NOMO-1 treated with dmso at 0.1 percent for 144 hours (cell line): Measurements from ENCODE around the gene TMEM140.
"Not testable (repeated sequence)": the region's sequence is repeated elsewhere in the genome, so short reads cannot be mapped to it uniquely, and the experiment has no call there.

Source experiments
- DNase-seq: peaks from one replicate; lab custom pipeline; 2025; ENCODE audit not compliant: unreplicated experiment; lab: John Stamatoyannopoulos, UW

Gene TMEM140

GRCh38 chr7:135158141-135158655 lies 10.3 kb downstream of the TMEM140 start:
- DNase-seq = no peak

DNA sequence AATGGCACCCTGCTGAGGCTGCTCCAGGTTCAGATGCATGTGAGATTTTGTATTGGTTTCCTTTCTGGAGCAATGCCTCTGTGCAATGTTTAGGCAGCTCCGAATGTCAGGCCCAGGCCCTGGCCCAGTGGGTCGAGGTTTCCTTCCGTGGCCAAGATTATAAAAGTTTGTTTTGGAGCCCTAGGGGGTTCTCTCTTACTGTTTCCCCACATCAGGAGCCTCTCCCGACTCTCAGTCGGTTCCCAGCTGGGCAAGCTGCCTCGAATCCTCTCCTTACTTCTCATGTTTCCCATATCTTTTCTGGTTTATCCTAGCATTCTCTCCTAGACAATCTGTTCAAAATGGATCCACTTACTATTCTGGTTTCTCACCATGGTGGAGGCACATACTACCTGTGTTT lies 11.0 kb downstream of the TMEM140 start:
- DNase-seq = no peak

DNA sequence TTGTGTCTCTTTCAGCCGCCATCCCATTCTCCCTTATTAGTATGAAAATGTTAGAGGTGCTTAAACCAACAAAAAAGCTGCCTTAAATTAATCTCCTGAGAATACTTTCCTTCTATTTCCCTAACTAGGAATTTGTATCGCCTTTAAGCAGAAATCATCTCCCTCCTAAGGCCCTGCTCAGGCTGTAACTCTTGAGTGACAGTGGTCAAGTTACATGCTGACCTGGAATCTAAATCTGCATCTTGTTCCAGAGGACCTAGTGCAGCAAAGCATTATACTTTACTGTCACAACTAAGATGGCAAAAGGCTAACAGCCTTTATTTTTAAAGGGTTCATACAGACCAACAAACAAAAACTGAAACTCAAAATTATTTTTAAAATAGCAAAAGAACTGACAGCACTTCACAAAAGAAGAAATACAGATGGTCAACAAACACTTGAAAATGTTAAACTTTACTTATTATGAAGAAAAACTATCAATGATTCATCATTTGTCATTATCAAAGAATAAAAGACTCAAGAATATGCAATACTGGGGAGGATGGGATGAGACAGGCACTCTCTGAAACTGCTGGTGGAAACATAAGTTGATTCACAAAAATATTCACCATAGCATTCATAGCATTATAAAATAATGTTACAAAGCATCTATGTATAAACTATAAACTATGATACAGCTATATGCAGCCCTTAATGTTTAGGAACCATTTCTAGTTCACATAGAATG lies 11.7 kb downstream of the TMEM140 start:
- DNase-seq = no peak

DNA sequence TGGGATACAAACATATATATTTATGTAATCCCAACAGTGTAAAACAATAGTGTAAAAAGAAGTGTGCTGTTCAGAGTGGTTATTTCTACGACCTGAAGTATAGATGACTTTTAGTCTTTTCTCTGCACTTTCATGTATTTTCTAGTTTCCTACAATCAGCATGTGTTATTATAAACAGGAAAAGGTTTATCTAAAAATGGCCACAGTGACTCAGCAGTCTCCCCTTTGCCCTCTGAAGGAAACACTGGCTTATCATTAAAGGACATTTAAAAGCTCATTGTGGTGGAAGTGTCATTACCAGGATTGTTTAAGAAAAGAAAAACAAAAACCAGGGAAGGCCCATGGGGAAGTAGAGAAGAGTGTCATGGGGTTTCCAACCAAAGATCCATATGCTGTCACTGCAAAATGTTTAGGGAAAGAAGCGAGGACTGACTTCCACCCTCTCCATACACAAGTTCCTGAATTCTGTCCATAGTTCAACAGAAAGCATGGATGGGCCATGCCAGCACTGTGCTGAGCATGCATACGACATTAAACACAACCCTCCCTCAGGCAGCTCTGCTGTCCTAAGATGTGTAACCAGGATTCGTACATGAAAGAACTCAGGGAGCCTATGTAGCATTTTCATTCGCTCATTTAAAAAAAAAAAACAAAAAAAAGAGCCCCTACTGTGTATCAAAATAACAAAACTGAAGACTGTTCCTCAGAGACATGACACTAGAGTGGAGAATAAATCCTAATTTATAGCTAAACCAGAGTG lies 12.4 kb downstream of the TMEM140 start:
- DNase-seq = no peak

GRCh38 chr7:135160858-135161653 lies 13.2 kb downstream of the TMEM140 start:
- peak; percentile 50 for DNase-seq

DNA sequence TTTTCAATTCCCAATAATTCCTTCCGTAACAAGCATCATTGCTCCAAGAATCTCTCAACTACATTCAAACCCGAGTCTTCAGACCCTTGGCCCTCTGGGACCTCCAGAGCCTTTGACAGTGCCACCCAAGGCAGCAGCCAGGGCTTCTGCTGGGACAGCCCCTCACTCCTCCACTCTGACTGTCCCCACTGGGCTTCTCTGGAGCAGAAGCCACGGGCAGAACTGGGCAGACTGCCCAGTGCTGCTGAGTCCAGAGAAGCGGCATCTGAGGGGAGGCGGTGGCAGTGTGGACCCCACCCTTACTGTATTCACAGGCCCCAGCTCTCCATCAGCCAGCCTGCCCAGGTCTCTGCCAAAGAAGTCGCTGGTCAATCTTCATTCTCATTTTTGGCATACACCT lies 13.8 kb downstream of the TMEM140 start:
- DNase-seq = no peak

- DNase-seq = no peak
These were observed 14.6 kb downstream of the TMEM140 start for GRCh38 chr7:135162382-135163001.

DNA sequence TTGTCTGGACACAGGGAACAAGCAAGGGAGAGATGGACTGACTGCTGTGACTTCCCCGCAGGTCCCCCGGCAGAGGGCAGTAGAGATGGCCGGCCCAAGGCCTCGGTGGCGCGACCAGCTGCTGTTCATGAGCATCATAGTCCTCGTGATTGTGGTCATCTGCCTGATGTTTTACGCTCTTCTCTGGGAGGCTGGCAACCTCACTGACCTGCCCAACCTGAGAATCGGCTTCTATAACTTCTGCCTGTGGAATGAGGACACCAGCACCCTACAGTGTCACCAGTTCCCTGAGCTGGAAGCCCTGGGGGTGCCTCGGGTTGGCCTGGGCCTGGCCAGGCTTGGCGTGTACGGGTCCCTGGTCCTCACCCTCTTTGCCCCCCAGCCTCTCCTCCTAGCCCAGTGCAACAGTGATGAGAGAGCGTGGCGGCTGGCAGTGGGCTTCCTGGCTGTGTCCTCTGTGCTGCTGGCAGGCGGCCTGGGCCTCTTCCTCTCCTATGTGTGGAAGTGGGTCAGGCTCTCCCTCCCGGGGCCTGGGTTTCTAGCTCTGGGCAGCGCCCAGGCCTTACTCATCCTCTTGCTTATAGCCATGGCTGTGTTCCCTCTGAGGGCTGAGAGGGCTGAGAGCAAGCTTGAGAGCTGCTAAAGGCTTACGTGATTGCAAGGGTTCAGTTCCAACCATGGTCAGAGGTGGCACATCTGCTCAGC lies 16.6 kb downstream of the TMEM140 start:
- no peak for DNase-seq

DNA sequence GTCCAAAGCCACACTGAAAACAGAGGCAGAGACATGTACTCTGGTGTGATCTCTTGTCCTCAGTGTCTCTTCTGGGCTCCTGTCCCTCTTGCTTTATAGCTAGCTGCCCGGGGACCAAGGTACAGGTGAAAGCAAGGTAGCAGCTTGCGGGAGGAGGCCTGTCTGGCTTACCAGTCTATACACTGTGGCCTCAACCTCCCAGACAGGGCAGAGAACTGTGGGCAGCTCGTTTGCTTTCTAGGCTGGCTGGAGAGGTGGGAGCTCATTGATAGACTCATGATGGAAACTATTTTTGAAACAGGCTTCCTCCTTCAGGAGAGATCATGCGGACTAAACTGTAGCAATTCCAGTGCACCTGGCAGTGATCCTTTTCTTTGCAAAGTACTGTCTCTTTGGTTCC lies 18.0 kb downstream of the TMEM140 start:
- DNase-seq = no peak

DNA sequence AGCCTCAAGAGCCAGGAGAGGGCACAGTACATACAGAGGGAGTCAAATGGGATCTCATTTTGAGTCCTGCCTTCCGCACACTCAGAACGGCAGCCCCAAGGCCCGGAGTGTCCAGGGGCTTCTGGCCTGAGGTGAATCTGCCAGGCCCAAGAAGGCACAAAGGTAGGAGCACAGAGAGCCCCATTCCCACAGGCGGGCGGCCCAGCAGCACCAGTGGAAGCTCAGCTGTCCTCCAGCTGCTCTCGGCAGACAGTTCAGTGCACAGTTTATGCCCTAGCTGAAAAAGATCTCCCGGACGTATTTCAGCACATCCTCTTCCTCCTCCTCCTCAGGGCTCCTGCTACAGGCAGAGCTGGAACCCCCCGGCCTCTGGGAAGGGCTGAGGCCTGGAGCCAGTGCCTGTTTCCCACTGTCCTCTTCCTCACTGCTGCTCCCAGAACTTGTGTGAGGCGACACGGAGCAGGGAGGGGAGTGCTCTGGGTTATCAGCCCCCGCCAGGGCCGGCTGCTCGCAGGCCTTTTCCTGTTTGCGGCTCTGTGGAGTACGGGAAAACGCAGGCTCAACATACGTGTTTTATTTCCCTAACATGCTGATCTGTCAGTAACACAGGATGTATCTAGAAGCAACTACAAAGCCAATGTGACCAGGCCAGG lies 18.6 kb downstream of the TMEM140 start:
- no peak for DNase-seq

DNA sequence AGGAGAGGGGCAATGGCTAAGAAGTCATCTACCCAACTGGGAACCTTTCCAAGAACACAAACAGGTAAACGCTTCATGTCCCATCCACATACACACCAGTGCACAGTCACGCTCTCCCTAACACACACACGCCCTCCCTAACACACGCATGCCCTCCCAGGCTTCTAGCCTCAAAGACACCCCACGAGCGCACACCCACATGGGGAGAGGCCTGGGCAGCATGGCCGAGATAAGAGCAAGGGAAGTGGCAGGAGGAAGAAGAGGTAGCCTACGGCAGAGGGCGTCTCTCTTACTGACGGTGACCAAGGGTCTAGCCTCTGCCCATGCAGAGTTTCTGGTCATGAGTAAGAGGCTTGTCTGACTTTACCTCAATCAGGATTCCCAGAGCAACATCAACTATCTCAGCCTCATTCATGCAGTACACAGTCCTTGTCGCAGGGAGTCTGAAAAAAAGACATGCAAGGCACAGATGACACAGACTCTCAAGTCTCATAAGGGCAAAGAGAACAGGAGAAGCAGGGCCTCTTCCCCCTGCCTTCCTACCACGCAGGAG lies 19.6 kb downstream of the TMEM140 start:
- no peak for DNase-seq

DNA sequence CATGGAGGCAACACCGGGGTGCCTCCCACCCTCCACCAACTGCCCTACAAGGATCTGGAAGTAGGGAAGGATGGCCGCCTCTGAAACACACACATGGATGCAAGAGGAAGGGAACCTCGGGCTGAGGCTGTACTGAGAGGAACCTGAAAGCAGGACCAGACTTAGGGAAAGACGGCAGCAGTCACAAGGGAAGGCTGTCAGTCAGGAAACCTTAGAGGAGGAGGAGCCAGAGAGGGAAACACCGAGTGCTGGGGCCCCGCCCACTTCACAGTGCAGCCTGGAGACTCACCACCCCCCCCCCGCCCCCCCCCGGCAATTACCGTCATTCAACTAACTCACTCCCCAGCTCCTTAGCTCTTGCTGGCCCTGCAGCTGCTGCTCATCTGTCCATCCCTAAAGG lies 20.1 kb downstream of the TMEM140 start:
- no peak for DNase-seq

- no peak for DNase-seq
These were observed 20.7 kb downstream of the TMEM140 start for GRCh38 chr7:135168489-135169140.

- no peak for DNase-seq
These were observed 21.5 kb downstream of the TMEM140 start for GRCh38 chr7:135169141-135169963.

DNA sequence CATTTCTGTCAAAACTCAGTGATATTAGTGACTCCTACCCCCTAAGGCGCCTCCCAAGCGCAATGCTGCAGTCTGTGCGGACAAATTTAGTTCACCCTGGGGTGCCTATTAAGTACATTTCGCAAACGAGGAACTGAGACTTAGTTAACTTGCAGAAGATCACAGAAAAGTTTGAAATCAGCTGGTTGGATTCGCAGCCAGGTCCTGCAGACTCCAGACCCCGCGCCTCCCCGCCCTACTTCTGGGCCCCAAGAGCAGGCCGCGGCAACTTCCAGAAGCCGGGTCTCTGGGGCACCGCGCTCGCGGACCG lies 22.0 kb downstream of the TMEM140 start:
- DNase-seq = no peak

GRCh38 chr7:135170274-135170997 lies 22.6 kb downstream of the TMEM140 start, which contains the start of gene CYREN:
CYREN (minus strand) TSS chr7:135170707; CDS start chr7:135168922, 1,785 bp downstream.
- peak; percentile 74 for DNase-seq

- not testable (repeated sequence) for DNase-seq
These were observed 23.2 kb downstream of the TMEM140 start for GRCh38 chr7:135170998-135171481.
